Erythroblast (primary cell): ENCODE measurements around the gene NEK5.

Experiments used
- GATA1 ChIP-seq: IDR thresholded peaks from 2 replicates; pipeline ENCODE4 v1.6.1; 2011; ENCODE audit warnings: low read depth, mild to moderate bottlenecking, control low read depth, low read length, moderate library complexity
- POLR2A ChIP-seq: IDR thresholded peaks from 2 replicates; pipeline ENCODE4 v1.6.1; 2011; ENCODE audit warnings: mild to moderate bottlenecking, low read length

DNA sequence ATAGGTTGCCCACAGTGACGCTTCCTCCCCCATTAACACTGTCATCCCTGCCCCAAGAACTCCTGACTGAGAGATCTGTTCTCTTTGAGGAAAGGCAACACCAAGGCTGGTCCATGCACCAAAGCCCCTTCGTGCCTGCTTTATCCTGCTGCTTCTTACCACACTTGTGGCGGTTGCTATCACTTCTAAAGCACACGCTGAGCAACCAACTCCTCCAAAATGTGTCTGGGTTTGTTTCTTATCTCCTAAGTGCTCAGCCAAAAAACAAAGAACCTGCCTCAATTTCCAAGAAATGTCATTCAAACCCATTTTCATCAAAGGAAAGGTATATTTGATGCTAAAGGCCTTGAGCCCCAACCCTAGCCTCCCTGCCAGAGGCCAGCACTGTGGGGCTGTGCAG, 132.2 kb downstream of the NEK5 start:
- TF ChIP-seq POLR2A (peak; percentile 53), GATA1 (no peak)
